GM13977 (cell line): ENCODE data around the gene FHAD1.
"Not testable (repeated sequence)": the region's sequence is repeated elsewhere in the genome, so short reads cannot be mapped to it uniquely, and the experiment has no call there.

ENCODE experiments used
- DNase-seq: peaks from one replicate; pipeline ENCODE4 v3.0.0; 2012; ENCODE audit warnings: low spot score
- CTCF ChIP-seq: IDR thresholded peaks from 2 replicates; pipeline ENCODE4 v1.5.1; 2012; ENCODE audit warnings: mild to moderate bottlenecking, control low read depth; ENCODE audit not compliant: insufficient read depth; ENCODE audit errors: extremely low read depth, missing control alignments
- in situ Hi-C: fragments of 300-500 bp; cut with MboI; formaldehyde crosslinking; loops from one replicate; pipeline ENCODE4 v1.12.0; 2022; ENCODE audit warnings: low sequenced_read_pairs, low pct_unique_long_range_greater_than_20kb, mixed read lengths, inconsistent platforms; ENCODE audit not compliant: unreplicated experiment

Gene FHAD1

GRCh38 chr1:15303935-15304334 is 56.9 kb downstream of the FHAD1 start:
- DNase-seq: no peak
- in situ Hi-C loops: no loop called here
- TF ChIP-seq CTCF: no peak

- DNase-seq: peak; percentile 69
- in situ Hi-C loops: no loop called here
Observed at GRCh38 chr1:15304708-15305467, 57.9 kb downstream of the FHAD1 start.

GRCh38 chr1:15305468-15305770 is 58.4 kb downstream of the FHAD1 start:
- no peak for TF ChIP-seq CTCF
- DNase-seq: no peak
- in situ Hi-C loops: no loop called here

More at GRCh38 chr1:15304708-15305467, 57.9 kb downstream of the FHAD1 start:
- peak; percentile 89 for TF ChIP-seq CTCF

- DNase-seq, in situ Hi-C loops: not testable (repeated sequence)
Observed at GRCh38 chr1:15306352-15306751, 59.3 kb downstream of the FHAD1 start.

GRCh38 chr1:15308135-15308534 is 61.1 kb downstream of the FHAD1 start:
- no peak for DNase-seq
- in situ Hi-C loops: no loop called here
- no peak for TF ChIP-seq CTCF

- no peak for TF ChIP-seq CTCF
- DNase-seq: no peak
- in situ Hi-C loops: no loop called here
Observed at GRCh38 chr1:15308621-15309027, 61.6 kb downstream of the FHAD1 start.

- DNase-seq: no peak
- TF ChIP-seq CTCF: no peak
- in situ Hi-C loops: no loop called here
Observed at GRCh38 chr1:15309687-15310086, 62.7 kb downstream of the FHAD1 start.
